HepG2 (cell line): Measurements from ENCODE around the gene TFAP2D. TPM values are rescaled to one million over a fixed set of nuclear protein-coding genes. Genes with fewer than 3 reads are reported as not detected.

Source experiments
- ATAC-seq: fragments of 200-7000 bp; cut with Tn5 transposase; 3 replicates; pipeline ENCODE4 v1.9.1; 2020; ENCODE audit warnings: mild to moderate bottlenecking, moderate library complexity
- BruUV-seq: library from RNA; stranded (reverse); fragments of 400-500 nt; replicated peaks from 2 replicates; lab custom pipeline; 2021; lab: Mats Ljungman, UMichigan
- CTCF ChIA-PET: fragments of 300-600 bp; formaldehyde crosslinking; extraction: SDS; loops from one replicate; lab custom pipeline; 2021; ENCODE audit warnings: low total read pairs, inconsistent platforms, low intra/inter-chr PET ratio; lab: Yijun Ruan, JAX
- POLR2A ChIA-PET: fragments of 350-600 bp; sonication (Branson Sonifier 250); formaldehyde crosslinking; loops from one replicate; lab custom pipeline; 2020; ENCODE audit warnings: antibody characterized with exemption, inconsistent platforms; lab: Yijun Ruan, JAX
- DNase-seq: peaks from one replicate; pipeline ENCODE4 v3.0.0-alpha.2; 2015; ENCODE audit warnings: low spot score
- FAIRE-seq: peaks from 3 replicates; lab custom pipeline; 2011; peaks lifted over from hg19 to GRCh38; lab: Jason Lieb, UNC
- H2AFZ ChIP-seq: one replicate; pipeline ENCODE4 v1.6.1; 2011; ENCODE audit warnings: low read length, inconsistent platforms
- H3K27ac ChIP-seq: fragments of 300-600 bp; 3 replicates; pipeline ENCODE4 v1.8.0; 2011; ENCODE audit warnings: mixed run types, mild to moderate bottlenecking, mixed read lengths, low read length, inconsistent platforms; ENCODE audit not compliant: insufficient read depth; ENCODE audit errors: extremely low read length
- H3K27me3 ChIP-seq, 2 experiments: fragments of 200-600 bp in 1 of 2; 2 replicates in 1 of 2; 3 replicates in 1 of 2; pipeline versions ENCODE4 v1.6.0 to v1.8.0; 2011; ENCODE audit warnings: low read length in 2 of 2, mild to moderate bottlenecking in 2 of 2, moderate library complexity in 2 of 2, inconsistent platforms in 1 of 2; ENCODE audit not compliant: insufficient read depth in 2 of 2, control insufficient read depth in 1 of 2
- H3K36me3 ChIP-seq, 2 experiments: fragments of 200-600 bp in 1 of 2; replicated peaks in 1 of 2; 2 replicates in 1 of 2; 3 replicates in 1 of 2; pipeline versions ENCODE4 v1.5.1 to v1.8.0; 2011; ENCODE audit warnings: low read length in 2 of 2, inconsistent platforms in 1 of 2; ENCODE audit not compliant: insufficient read depth in 2 of 2, control insufficient read depth in 1 of 2
- H3K4me1 ChIP-seq: 2 replicates; pipeline ENCODE4 v1.5.1; 2012; ENCODE audit warnings: low read length, inconsistent platforms; ENCODE audit not compliant: insufficient read depth
- H3K4me2 ChIP-seq: 2 replicates; pipeline ENCODE4 v1.6.0; 2011; ENCODE audit warnings: low read depth, low read length, inconsistent platforms
- H3K4me3 ChIP-seq, 3 experiments: fragments of 200-600 bp in 1 of 3; sonication (generic), shearing (Covaris generic) in 1 of 3; replicated peaks in 1 of 3; 2 replicates each; pipeline ENCODE4 v1.5.1; 2011 to 2016; ENCODE audit warnings: low read length in 3 of 3, inconsistent platforms in 2 of 3, low read depth in 2 of 3, mild to moderate bottlenecking in 2 of 3, control low read depth in 1 of 3, mixed read lengths in 1 of 3; ENCODE audit not compliant: insufficient read depth in 1 of 3
- H3K79me2 ChIP-seq: one replicate; pipeline ENCODE4 v1.6.1; 2011; ENCODE audit warnings: low read length, inconsistent platforms; ENCODE audit not compliant: insufficient read depth
- H3K9ac ChIP-seq: 2 replicates; pipeline ENCODE4 v1.6.0; 2011; ENCODE audit warnings: mild to moderate bottlenecking, low read depth, low read length, inconsistent platforms; ENCODE audit not compliant: insufficient read depth
- H3K9me3 ChIP-seq: 2 replicates; pipeline ENCODE4 v1.5.1; 2012; ENCODE audit warnings: mild to moderate bottlenecking, low read length
- H4K20me1 ChIP-seq: 2 replicates; pipeline ENCODE4 v1.6.0; 2011; ENCODE audit warnings: inconsistent platforms, mild to moderate bottlenecking, low read length, moderate library complexity; ENCODE audit not compliant: insufficient read depth
- CBX2 ChIP-seq, 2 experiments: fragments of 200-600 bp in 1 of 2; sonication (generic); formaldehyde crosslinking in 1 of 2; IDR thresholded peaks; 2 replicates each; pipeline versions ENCODE4 v1.7.0 to v1.8.1; 2018 to 2022; ENCODE audit warnings: low read depth in 2 of 2, low read length in 1 of 2, mild to moderate bottlenecking in 1 of 2, missing genetic modification reagents in 1 of 2
- DR1 ChIP-seq: sonication (generic); formaldehyde crosslinking; IDR thresholded peaks from 2 replicates; pipeline ENCODE4 v1.8.0; 2021; ENCODE audit warnings: mild to moderate bottlenecking, missing genetic modification reagents, inconsistent platforms
- ETV5 ChIP-seq: IDR thresholded peaks from 2 replicates; pipeline ENCODE4 v1.6.1; 2018; ENCODE audit warnings: missing biosample characterization, missing genetic modification reagents, inconsistent platforms, borderline replicate concordance
- FLYWCH1 ChIP-seq: sonication (generic); formaldehyde crosslinking; IDR thresholded peaks from 2 replicates; pipeline ENCODE4 v1.8.1; 2023; ENCODE audit warnings: mild to moderate bottlenecking, missing genetic modification reagents
- GLI4 ChIP-seq: sonication (generic); formaldehyde crosslinking; IDR thresholded peaks from 2 replicates; pipeline ENCODE4 v1.5.1; 2020; ENCODE audit warnings: missing genetic modification reagents, mild to moderate bottlenecking, moderate library complexity, borderline replicate concordance
- GTF3A ChIP-seq: sonication (generic); formaldehyde crosslinking; conservative IDR thresholded peaks from 2 replicates; pipeline ENCODE4 v1.4.0; 2020; ENCODE audit warnings: mild to moderate bottlenecking, missing genetic modification reagents
- HOXA3 ChIP-seq: sonication (generic); formaldehyde crosslinking; IDR thresholded peaks from 2 replicates; pipeline ENCODE4 v1.5.0; 2020; ENCODE audit warnings: missing genetic modification reagents
- HOXA9 ChIP-seq: sonication (generic); formaldehyde crosslinking; IDR thresholded peaks from 2 replicates; pipeline ENCODE4 v1.8.1; 2022; ENCODE audit warnings: missing genetic modification reagents, mild to moderate bottlenecking, moderate library complexity, borderline replicate concordance
- KDM2A ChIP-seq: sonication (generic); formaldehyde crosslinking; IDR thresholded peaks from 2 replicates; pipeline ENCODE4 v1.4.0; 2020; ENCODE audit warnings: low read depth, missing genetic modification reagents, borderline replicate concordance
- MLXIP ChIP-seq: sonication (generic); formaldehyde crosslinking; IDR thresholded peaks from 2 replicates; pipeline ENCODE4 v1.9.0; 2021; ENCODE audit warnings: missing genetic modification reagents, borderline replicate concordance
- RORA ChIP-seq: sonication (generic); formaldehyde crosslinking; IDR thresholded peaks from 2 replicates; pipeline ENCODE4 v1.5.0; 2020; ENCODE audit warnings: mild to moderate bottlenecking, missing genetic modification reagents, moderate library complexity
- SIX1 ChIP-seq: sonication (generic); formaldehyde crosslinking; IDR thresholded peaks from 2 replicates; pipeline ENCODE4 v1.4.0; 2020; ENCODE audit warnings: missing genetic modification reagents, borderline replicate concordance
- SMC3 ChIP-seq: IDR thresholded peaks from 2 replicates; pipeline ENCODE4 v1.6.1; 2011; ENCODE audit warnings: low read length, improper control_type of control experiment
- STAG1 ChIP-seq: sonication (generic); formaldehyde crosslinking; IDR thresholded peaks from 2 replicates; pipeline ENCODE4 v1.4.0; 2020; ENCODE audit warnings: missing genetic modification reagents
- ZFX ChIP-seq: sonication (generic); formaldehyde crosslinking; IDR thresholded peaks from 2 replicates; pipeline ENCODE4 v1.4.0; 2020; ENCODE audit warnings: mild to moderate bottlenecking, low read depth, missing genetic modification reagents, moderate library complexity
- ZNF879 ChIP-seq: sonication (generic); formaldehyde crosslinking; IDR thresholded peaks from 2 replicates; pipeline ENCODE4 v1.8.1; 2023; ENCODE audit warnings: missing genetic modification reagents
- WGBS: methylation state at CpG from one replicate; pipeline ENCODE4 v1.1.6; 2017; ENCODE audit warnings: low lambda C conversion rate; 5-methylcytosine and 5-hydroxymethylcytosine counted together
- in situ Hi-C: cut with HindIII; loops from 2 replicates; pipeline ENCODE4 v1.10.0; 2017; ENCODE audit warnings: low pct_unique_long_range_greater_than_20kb; ENCODE audit not compliant: extremely low pct_ligation_motif_present
- intact Hi-C: fragments of 100-400 bp; cut with micrococcal nuclease; formaldehyde crosslinking; loops from one replicate; pipeline ENCODE4 v1.10.0; 2022; ENCODE audit not compliant: unreplicated experiment
- polyA plus RNA-seq, 8 experiments: library from polyadenylated mRNA; depleted of rRNA in 3 of 8; stranded (reverse) in 7 of 8; unstranded in 1 of 8; fragments of >200 nt; fragmentation: Illumina TruSeq in 4 of 8; extraction: Trizol in 4 of 8; gene quantifications; 2 replicates each; pipeline versions ENCODE4 v1.2.1 to v1.2.3, GENCODE V29; 2011 to 2016; ENCODE audit warnings: low read depth in 4 of 8, missing spikeins in 1 of 8, mixed read lengths in 1 of 8; ENCODE audit not compliant: insufficient read depth in 1 of 8
- total RNA-seq, 5 experiments: library from RNA; depleted of rRNA; stranded (reverse); fragments of >200 nt; fragmentation: Illumina TruSeq; extraction: Trizol; gene quantifications; 2 replicates each; pipeline ENCODE4 v1.2.3, GENCODE V29; 2016; ENCODE audit warnings: low read depth in 1 of 5
- TF ChIP-seq, protein P1 (sequence below): sonication (generic); formaldehyde crosslinking; IDR thresholded peaks from 2 replicates; pipeline ENCODE4 v1.5.0; 2020; ENCODE audit warnings: missing genetic modification reagents
- TF ChIP-seq, protein P2 (sequence below): sonication (generic); formaldehyde crosslinking; IDR thresholded peaks from 2 replicates; pipeline ENCODE4 v1.4.0; 2020; ENCODE audit warnings: mild to moderate bottlenecking, missing genetic modification reagents
- TF ChIP-seq, protein P3 (sequence below): sonication (generic); formaldehyde crosslinking; IDR thresholded peaks from 2 replicates; pipeline ENCODE4 v1.5.1; 2020; ENCODE audit warnings: mild to moderate bottlenecking, missing genetic modification reagents, borderline replicate concordance

TFAP2D gene
- total and polyA plus RNA-seq, 2 of the 13 experiments (the other 11 are each of a cell fraction or from before 2014, with no cell fraction given) = not detected

DNA sequence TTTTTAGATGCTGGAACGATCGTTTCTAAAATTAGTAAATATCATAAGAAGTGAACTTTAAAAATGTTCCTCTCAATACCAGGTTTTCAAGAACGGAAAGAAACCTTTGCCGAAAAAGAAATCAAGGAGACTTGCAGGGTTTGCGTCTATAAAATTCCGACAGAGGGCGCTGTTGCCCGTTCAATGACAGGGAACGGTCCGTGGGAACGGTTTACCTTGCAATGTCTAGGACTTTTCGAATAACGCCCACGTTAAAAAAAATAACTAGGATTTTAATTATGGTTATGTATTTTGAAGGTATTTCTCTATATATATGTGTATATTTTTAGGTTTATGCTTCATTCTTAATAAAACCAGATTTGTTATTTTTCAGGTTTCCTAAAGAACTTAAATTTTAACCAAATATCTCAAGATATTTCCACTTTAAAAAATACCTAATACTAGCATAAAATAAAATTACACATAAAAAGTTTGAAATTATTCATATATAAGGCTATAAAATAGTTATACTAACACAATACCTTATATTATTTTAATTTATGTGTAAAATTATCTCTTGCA is 102.9 kb downstream of the TFAP2D start:
- ATAC-seq (peak; percentile 93), DNase-seq (peak; percentile 67), FAIRE-seq (peak; percentile 94)
- ChIA-PET POLR2A (no interaction called here), CTCF (interaction anchor here (0.7 to 3.2 kb wide), 9 partner anchors 534 to 1233 kb away, joined by 3 to 34 read pairs (median 5); no protein-coding TSS in a partner anchor)
- Histone ChIP-seq H3K4me1 (no peaks in the 10 kb centered on the region), H3K36me3 (no peaks in the 10 kb centered on the region), H2AFZ (peak overlapping the region; percentile 96), H3K79me2 (no peaks in the 10 kb centered on the region), H3K27me3 (peaks cover 5 to 34% of the 10 kb centered on the region in 2 experiments), H3K9me3 (no peaks in the 10 kb centered on the region), H3K4me3 (peak overlapping the region; percentile 43 to 90 (median 62); a peak in 5 of 6 replicates), H3K27ac (no peak overlapping the region), H3K9ac (peak overlapping the region; percentile 62), H3K4me2 (peak overlapping the region; percentile 87), H4K20me1 (no peaks in the 10 kb centered on the region)
- BruUV-seq = no TSS peak
- in situ Hi-C loops = loop anchor here (5.0 to 10.0 kb wide), 3 partner anchors 539 to 1206 kb away; no protein-coding TSS in a partner anchor
- 1% methylated on average over 14 of the region's 14 CpGs for WGBS
- intact Hi-C loops = loop anchor here (1.0 to 5.0 kb wide), 6 partner anchors 620 to 1233 kb away; no protein-coding TSS in a partner anchor
- TF ChIP-seq HOXA3 (CRISPR knock-in tag) (no peak), HOXA9 (CRISPR knock-in tag) (no peak), STAG1 (peak; percentile 91), KDM2A (CRISPR knock-in tag) (0 out of 2 replicates have a peak, but pooled peaks have one; percentile 20), MLXIP (CRISPR knock-in tag) (no peak), SMC3 (peak; percentile 91), GLI4 (CRISPR knock-in tag) (no peak), FLYWCH1 (no peak), ZNF879 (CRISPR knock-in tag) (no peak), SIX1 (CRISPR knock-in tag) (no peak), ZFX (CRISPR knock-in tag) (no peak), GTF3A (CRISPR knock-in tag) (no peak), RORA (CRISPR knock-in tag) (no peak), DR1 (CRISPR knock-in tag) (no peak), ETV5 (CRISPR knock-in tag) (no peak), CBX2 (IDR thresholded peaks at IDR 0.05; ENCODE audit: low read depth, low read length) (peak; percentile 17; the same call in 1 of the 2 replicates), CBX2 (CRISPR knock-in tag; IDR thresholded peaks at IDR 0.05; ENCODE audit: low read depth) (no peak)
- TF ChIP-seq, protein P1, sequence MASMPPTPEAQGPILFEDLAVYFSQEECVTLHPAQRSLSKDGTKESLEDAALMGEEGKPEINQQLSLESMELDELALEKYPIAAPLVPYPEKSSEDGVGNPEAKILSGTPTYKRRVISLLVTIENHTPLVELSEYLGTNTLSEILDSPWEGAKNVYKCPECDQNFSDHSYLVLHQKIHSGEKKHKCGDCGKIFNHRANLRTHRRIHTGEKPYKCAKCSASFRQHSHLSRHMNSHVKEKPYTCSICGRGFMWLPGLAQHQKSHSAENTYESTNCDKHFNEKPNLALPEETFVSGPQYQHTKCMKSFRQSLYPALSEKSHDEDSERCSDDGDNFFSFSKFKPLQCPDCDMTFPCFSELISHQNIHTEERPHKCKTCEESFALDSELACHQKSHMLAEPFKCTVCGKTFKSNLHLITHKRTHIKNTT (CRISPR knock-in tag) = no peak
- TF ChIP-seq, protein P2, sequence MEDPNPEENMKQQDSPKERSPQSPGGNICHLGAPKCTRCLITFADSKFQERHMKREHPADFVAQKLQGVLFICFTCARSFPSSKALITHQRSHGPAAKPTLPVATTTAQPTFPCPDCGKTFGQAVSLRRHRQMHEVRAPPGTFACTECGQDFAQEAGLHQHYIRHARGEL (CRISPR knock-in tag) = no peak
- TF ChIP-seq, protein P3, sequence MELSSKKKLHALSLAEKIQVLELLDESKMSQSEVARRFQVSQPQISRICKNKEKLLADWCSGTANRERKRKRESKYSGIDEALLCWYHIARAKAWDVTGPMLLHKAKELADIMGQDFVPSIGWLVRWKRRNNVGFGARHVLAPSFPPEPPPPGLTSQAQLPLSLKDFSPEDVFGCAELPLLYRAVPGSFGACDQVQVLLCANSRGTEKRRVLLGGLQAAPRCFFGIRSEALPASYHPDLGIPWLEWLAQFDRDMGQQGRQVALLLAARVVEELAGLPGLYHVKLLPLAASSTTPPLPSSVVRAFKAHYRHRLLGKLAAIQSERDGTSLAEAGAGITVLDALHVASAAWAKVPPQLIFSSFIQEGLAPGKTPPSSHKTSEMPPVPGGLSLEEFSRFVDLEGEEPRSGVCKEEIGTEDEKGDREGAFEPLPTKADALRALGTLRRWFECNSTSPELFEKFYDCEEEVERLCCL = no peak
